SH-SY5Y (cell line): Measurements from ENCODE around the gene PRR32.

Source experiments
- GATA2 ChIP-seq: IDR thresholded peaks from 2 replicates; pipeline ENCODE4 v1.6.1; 2011; ENCODE audit warnings: mild to moderate bottlenecking, low read depth, low read length
- GATA3 ChIP-seq: IDR thresholded peaks from 2 replicates; pipeline ENCODE4 v1.6.1; 2011; ENCODE audit warnings: low read depth, mild to moderate bottlenecking, low read length, moderate library complexity

DNA sequence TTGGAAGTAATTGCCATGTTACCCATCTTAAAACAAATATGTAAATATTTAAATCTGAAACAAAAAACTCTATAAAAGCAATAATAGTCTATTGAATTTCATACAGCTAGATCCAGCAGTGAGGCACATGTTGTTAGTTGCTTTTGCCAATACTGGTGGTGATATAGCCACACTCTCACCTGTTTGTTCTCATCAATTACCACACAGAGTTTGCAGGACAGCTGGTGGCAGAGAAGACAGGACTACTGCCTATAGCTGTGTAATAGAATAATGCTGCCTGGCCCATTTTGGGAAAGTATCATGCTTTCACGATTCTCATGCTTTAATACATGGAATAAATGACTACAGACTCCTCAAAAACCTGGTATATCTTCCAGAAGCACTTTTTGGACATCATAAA, 3.7 kb upstream of the PRR32 start:
- TF ChIP-seq GATA2 (no peak), GATA3 (no peak)
